Measurements from ENCODE around the gene ZBTB33.

- TF ChIP-seq CTCF (IDR thresholded peaks at IDR 0.05), result no peak
- no peak for TF ChIP-seq POLR2AphosphoS5 (IDR thresholded peaks at IDR 0.05)
Measured at GRCh38 chrX:120301960-120302359, 51.3 kb downstream of the ZBTB33 start.
